K562 (cell line): ENCODE measurements around the gene ATF4. TPM values are rescaled to one million over a fixed set of nuclear protein-coding genes. Genes with fewer than 3 reads are reported as not detected.

Source experiments
- BCOR ChIP-seq: fragments of 450-650 bp; IDR thresholded peaks from 2 replicates; pipeline ENCODE4 v1.6.1; 2016
- BHLHE40 ChIP-seq: IDR thresholded peaks from 2 replicates; pipeline ENCODE4 v1.6.1; 2011; ENCODE audit warnings: low read length, improper control_type of control experiment
- CXXC5 ChIP-seq: fragments of 250-450 bp; sonication (Bioruptor Pico); IDR thresholded peaks from 2 replicates; pipeline ENCODE4 v1.8.0; 2022; ENCODE audit warnings: inconsistent platforms, mild to moderate bottlenecking, moderate library complexity
- ETV6 ChIP-seq, 3 experiments: fragments of 150-350 bp in 1 of 3; sonication (generic) in 1 of 3; formaldehyde crosslinking in 1 of 3; IDR thresholded peaks; 2 replicates each; pipeline versions ENCODE4 v1.6.1 to v1.8.0; 2014 to 2022; ENCODE audit warnings: borderline replicate concordance in 2 of 3, low read depth in 2 of 3, antibody characterized with exemption in 1 of 3, low read length in 1 of 3, mild to moderate bottlenecking in 1 of 3, missing genetic modification reagents in 1 of 3
- L3MBTL2 ChIP-seq: fragments of 450-650 bp; IDR thresholded peaks from 2 replicates; pipeline ENCODE4 v1.6.1; 2016; ENCODE audit warnings: mild to moderate bottlenecking, moderate library complexity
- NFXL1 ChIP-seq: fragments of 450-650 bp; formaldehyde crosslinking; IDR thresholded peaks from 2 replicates; pipeline ENCODE4 v1.4.0; 2021; ENCODE audit warnings: mild to moderate bottlenecking
- PCBP1 ChIP-seq: fragments of 200-400 bp; formaldehyde crosslinking; IDR thresholded peaks from 2 replicates; pipeline ENCODE4 v1.6.1; 2018; ENCODE audit warnings: mild to moderate bottlenecking, low read depth, low read length; ENCODE audit not compliant: poor library complexity, severe bottlenecking
- POLR2G ChIP-seq: fragments of 200-400 bp; formaldehyde crosslinking; IDR thresholded peaks from 2 replicates; pipeline ENCODE4 v1.6.1; 2017; ENCODE audit warnings: low read depth, mild to moderate bottlenecking, antibody characterized with exemption, low read length, moderate library complexity
- PTBP1 ChIP-seq: fragments of 200-400 bp; formaldehyde crosslinking; IDR thresholded peaks from 2 replicates; pipeline ENCODE4 v1.6.1; 2017; ENCODE audit warnings: low read depth, low read length
- RAD51 ChIP-seq: fragments of 450-650 bp; IDR thresholded peaks from 2 replicates; pipeline ENCODE4 v1.7.1; 2016; ENCODE audit warnings: low read depth, mild to moderate bottlenecking, borderline replicate concordance
- RBM34 ChIP-seq: fragments of 200-400 bp; formaldehyde crosslinking; IDR thresholded peaks from 2 replicates; pipeline ENCODE4 v1.6.1; 2018; ENCODE audit warnings: low read length, borderline replicate concordance; ENCODE audit not compliant: insufficient read depth
- SMC3 ChIP-seq: conservative IDR thresholded peaks from 2 replicates; pipeline ENCODE4 v1.6.1; 2011; ENCODE audit warnings: low read depth, low read length, improper control_type of control experiment; ENCODE audit not compliant: insufficient read depth
- SP1 ChIP-seq: sonication (generic); formaldehyde crosslinking; IDR thresholded peaks from 2 replicates; pipeline ENCODE4 v1.8.1; 2022; ENCODE audit warnings: mild to moderate bottlenecking, missing genetic modification reagents
- TEAD4 ChIP-seq, 2 experiments: sonication (generic) in 1 of 2; formaldehyde crosslinking in 1 of 2; IDR thresholded peaks; 2 replicates each; pipeline versions ENCODE4 v1.6.1 to v1.8.0; 2012 to 2022; ENCODE audit warnings: borderline replicate concordance in 1 of 2, inconsistent platforms in 1 of 2, low read length in 1 of 2, mild to moderate bottlenecking in 1 of 2, missing genetic modification reagents in 1 of 2
- ZBTB7A ChIP-seq: IDR thresholded peaks from 2 replicates; pipeline ENCODE4 v1.6.1; 2011; ENCODE audit warnings: low read depth, mild to moderate bottlenecking, low read length, moderate library complexity, borderline replicate concordance; ENCODE audit not compliant: control insufficient read depth
- ZNF175 ChIP-seq: fragments of 200-800 bp; sonication (Bioruptor generic); IDR thresholded peaks from 2 replicates; pipeline ENCODE4 v1.6.1; 2016; ENCODE audit warnings: low read depth, mild to moderate bottlenecking, missing genetic modification characterization, missing compliant biosample characterization
- ZNF23 ChIP-seq: fragments of 250-450 bp; sonication (Bioruptor Pico); IDR thresholded peaks from 2 replicates; pipeline ENCODE4 v1.4.0; 2020; ENCODE audit warnings: mild to moderate bottlenecking
- polyA plus RNA-seq, 8 experiments: library from polyadenylated mRNA; depleted of rRNA in 4 of 8; stranded (reverse) in 5 of 8; unstranded in 3 of 8; fragments of >200 nt; fragmentation: Nextera tagmentation in 2 of 8; fragmentation: Illumina TruSeq in 1 of 8; extraction: Ambion mirVana in 2 of 8; extraction: Trizol in 1 of 8; gene quantifications; 2 replicates each; pipeline versions ENCODE4 v1.2.1 to v1.2.3, GENCODE V29; 2011 to 2014; ENCODE audit warnings: inconsistent platforms in 1 of 8, missing spikeins in 1 of 8
- total RNA-seq, 7 experiments: library from RNA; depleted of rRNA in 6 of 7; stranded (reverse); fragments of >200 nt in 6 of 7; fragmentation: Illumina TruSeq in 2 of 7; extraction: Trizol in 2 of 7; gene quantifications; 2 replicates each; pipeline versions ENCODE4 v1.2.1 to v1.2.3, GENCODE V29; 2011 to 2021; ENCODE audit warnings: low replicate concordance in 1 of 7
- TF ChIP-seq, protein P1 (sequence below): fragments of 250-450 bp; sonication (Bioruptor Pico); IDR thresholded peaks from 2 replicates; pipeline ENCODE4 v1.9.0; 2021; ENCODE audit warnings: mild to moderate bottlenecking, inconsistent platforms
- TF ChIP-seq, protein P2 (sequence below): sonication (generic); formaldehyde crosslinking; IDR thresholded peaks from 2 replicates; pipeline ENCODE4 v1.9.0; 2022; ENCODE audit warnings: mild to moderate bottlenecking, missing genetic modification reagents
- TF ChIP-seq, protein P3 (sequence below), 3 experiments: IDR thresholded peaks in 2 of 3; conservative IDR thresholded peaks in 1 of 3; 2 replicates each; pipeline ENCODE4 v1.5.1; 2011 to 2012; ENCODE audit warnings: low read length in 3 of 3, mild to moderate bottlenecking in 3 of 3, control low read depth in 2 of 3, improper control_type of control experiment in 1 of 3, inconsistent platforms in 1 of 3, low read depth in 1 of 3, mixed read lengths in 1 of 3, moderate library complexity in 1 of 3; ENCODE audit not compliant: insufficient read depth in 2 of 3

ATF4 gene
- total and polyA plus RNA-seq, 9 of the 15 experiments (the other 6 are each of a cell fraction or from before 2014, with no cell fraction given) = 93.1 to 723 (median 355) TPM

DNA sequence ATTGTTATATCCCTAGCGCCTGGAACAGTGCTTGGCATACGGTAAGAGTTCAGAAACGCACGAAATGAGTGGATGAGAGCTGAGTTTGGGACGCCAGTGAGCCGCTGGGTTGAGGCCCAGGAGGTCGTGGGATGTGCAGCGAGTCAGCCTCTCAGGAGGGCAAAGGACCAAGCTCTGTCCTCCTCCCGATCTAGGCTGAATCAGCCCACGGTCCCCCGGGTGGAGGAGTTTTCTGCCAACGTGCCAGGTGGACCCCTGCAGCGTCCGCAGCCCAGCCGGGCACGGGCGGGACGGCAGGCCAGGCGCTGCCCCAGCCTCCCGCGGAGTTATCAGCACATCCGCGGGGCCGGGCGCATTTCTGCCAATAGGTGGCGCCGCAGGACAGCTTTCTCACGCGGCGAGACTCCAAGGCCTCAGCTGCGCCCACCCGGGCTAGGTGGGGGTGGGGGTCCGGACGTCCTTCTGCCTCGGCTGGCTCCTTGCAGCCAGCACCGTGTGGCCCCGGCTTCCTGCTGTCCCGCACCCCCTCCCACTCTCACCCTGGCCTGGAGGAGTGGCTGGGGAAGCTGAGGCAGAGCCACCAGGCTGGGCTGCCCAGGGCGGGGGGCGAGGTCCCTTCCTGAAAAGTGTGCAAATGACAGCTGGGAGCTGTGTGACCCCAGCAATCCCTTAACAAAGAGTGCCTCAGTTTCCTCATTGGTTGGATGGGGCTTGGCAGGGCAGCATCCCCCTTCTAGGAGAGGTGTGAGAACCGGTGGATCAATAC, 14.4 kb downstream of the ATF4 start (continued):
- TF ChIP-seq PTBP1 (no peak), BCOR (peak; percentile 42; the same call in 1 of the 2 replicates), SP1 (CRISPR knock-in tag) (0 out of 2 replicates have a peak, but pooled peaks have one; percentile 53), PCBP1 (peak; percentile 59), RBM34 (no peak), NFXL1 (CRISPR knock-in tag) (no peak), CXXC5 (peak; percentile 53; the same call in 1 of the 2 replicates), ZBTB7A (peak; percentile 93), SMC3 (peak; percentile 77; the same call in 1 of the 2 replicates), BHLHE40 (no peak; the same call in 1 of the 2 replicates), ETV6 (IDR thresholded peaks at IDR 0.05; ENCODE audit: borderline replicate concordance in 1 of 2, low read depth in 2 of 2, low read length in 1 of 2) (no peak), ETV6 (CRISPR knock-in tag; IDR thresholded peaks at IDR 0.05; ENCODE audit: borderline replicate concordance) (no peak), POLR2G (peak; percentile 54), L3MBTL2 (no peak), ZNF175 (CRISPR knock-in tag) (no peak), TEAD4 (IDR thresholded peaks at IDR 0.05; ENCODE audit: low read length) (peak; percentile 90), TEAD4 (CRISPR knock-in tag; IDR thresholded peaks at IDR 0.05; ENCODE audit: borderline replicate concordance) (peak; percentile 98), ZNF23 (no peak), RAD51 (no peak)
- TF ChIP-seq, protein P1, sequence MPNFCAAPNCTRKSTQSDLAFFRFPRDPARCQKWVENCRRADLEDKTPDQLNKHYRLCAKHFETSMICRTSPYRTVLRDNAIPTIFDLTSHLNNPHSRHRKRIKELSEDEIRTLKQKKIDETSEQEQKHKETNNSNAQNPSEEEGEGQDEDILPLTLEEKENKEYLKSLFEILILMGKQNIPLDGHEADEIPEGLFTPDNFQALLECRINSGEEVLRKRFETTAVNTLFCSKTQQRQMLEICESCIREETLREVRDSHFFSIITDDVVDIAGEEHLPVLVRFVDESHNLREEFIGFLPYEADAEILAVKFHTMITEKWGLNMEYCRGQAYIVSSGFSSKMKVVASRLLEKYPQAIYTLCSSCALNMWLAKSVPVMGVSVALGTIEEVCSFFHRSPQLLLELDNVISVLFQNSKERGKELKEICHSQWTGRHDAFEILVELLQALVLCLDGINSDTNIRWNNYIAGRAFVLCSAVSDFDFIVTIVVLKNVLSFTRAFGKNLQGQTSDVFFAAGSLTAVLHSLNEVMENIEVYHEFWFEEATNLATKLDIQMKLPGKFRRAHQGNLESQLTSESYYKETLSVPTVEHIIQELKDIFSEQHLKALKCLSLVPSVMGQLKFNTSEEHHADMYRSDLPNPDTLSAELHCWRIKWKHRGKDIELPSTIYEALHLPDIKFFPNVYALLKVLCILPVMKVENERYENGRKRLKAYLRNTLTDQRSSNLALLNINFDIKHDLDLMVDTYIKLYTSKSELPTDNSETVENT = 0 out of 2 replicates have a peak, but pooled peaks have one; percentile 27
- TF ChIP-seq, protein P2, sequence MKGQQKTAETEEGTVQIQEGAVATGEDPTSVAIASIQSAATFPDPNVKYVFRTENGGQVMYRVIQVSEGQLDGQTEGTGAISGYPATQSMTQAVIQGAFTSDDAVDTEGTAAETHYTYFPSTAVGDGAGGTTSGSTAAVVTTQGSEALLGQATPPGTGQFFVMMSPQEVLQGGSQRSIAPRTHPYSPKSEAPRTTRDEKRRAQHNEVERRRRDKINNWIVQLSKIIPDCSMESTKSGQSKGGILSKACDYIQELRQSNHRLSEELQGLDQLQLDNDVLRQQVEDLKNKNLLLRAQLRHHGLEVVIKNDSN (CRISPR knock-in tag) = no peak
- TF ChIP-seq, protein P3, sequence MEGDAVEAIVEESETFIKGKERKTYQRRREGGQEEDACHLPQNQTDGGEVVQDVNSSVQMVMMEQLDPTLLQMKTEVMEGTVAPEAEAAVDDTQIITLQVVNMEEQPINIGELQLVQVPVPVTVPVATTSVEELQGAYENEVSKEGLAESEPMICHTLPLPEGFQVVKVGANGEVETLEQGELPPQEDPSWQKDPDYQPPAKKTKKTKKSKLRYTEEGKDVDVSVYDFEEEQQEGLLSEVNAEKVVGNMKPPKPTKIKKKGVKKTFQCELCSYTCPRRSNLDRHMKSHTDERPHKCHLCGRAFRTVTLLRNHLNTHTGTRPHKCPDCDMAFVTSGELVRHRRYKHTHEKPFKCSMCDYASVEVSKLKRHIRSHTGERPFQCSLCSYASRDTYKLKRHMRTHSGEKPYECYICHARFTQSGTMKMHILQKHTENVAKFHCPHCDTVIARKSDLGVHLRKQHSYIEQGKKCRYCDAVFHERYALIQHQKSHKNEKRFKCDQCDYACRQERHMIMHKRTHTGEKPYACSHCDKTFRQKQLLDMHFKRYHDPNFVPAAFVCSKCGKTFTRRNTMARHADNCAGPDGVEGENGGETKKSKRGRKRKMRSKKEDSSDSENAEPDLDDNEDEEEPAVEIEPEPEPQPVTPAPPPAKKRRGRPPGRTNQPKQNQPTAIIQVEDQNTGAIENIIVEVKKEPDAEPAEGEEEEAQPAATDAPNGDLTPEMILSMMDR (IDR thresholded peaks at IDR 0.05 in 2 of 3, conservative IDR thresholded peaks at IDR 0.05 in 1 of 3; ENCODE audit: insufficient read depth in 2 of 3, low read depth in 1 of 3, low read length in 3 of 3) = peak; percentile 77 to 84 (median 79)
